Measurements from ENCODE around the gene LCORL. TPM values are rescaled to one million over a fixed set of nuclear protein-coding genes. Genes with fewer than 3 reads are reported as not detected.

LCORL gene
- total and polyA plus RNA-seq, 2 donors (not counting 3 experiments of a cell fraction or from before 2014, with no cell fraction given): 2.8 to 23.9 TPM

GRCh38 chr4:17889692-17890091, 131.9 kb downstream of the LCORL start:
- H3K9ac ChIP-seq (replicated peaks; ENCODE audit: extremely low read depth, insufficient read depth, low read length): no peak overlapping the region
- no peak for TF ChIP-seq MAX (IDR thresholded peaks at IDR 0.05; ENCODE audit: insufficient read depth, insufficient read length)
- TF ChIP-seq FOS (IDR thresholded peaks at IDR 0.05; ENCODE audit: borderline replicate concordance, insufficient read depth, low read length): no peak
- TF ChIP-seq JUN (IDR thresholded peaks at IDR 0.05; ENCODE audit: borderline replicate concordance, insufficient read depth, insufficient read length, low read depth): no peak
- no peak for TF ChIP-seq GATA2 (IDR thresholded peaks at IDR 0.05; ENCODE audit: insufficient read depth, insufficient read length, low read depth, low read length)
- no peak for TF ChIP-seq POLR2A (IDR thresholded peaks at IDR 0.05; ENCODE audit: low read depth, low read length)
- TF ChIP-seq MYC (IDR thresholded peaks at IDR 0.05; ENCODE audit: low read depth, low read length): no peak
- no peak for TF ChIP-seq EZH2 (IDR thresholded peaks at IDR 0.05; ENCODE audit: borderline replicate concordance, low read depth, low read length, severe bottlenecking)
- no peak for TF ChIP-seq CTCF (IDR thresholded peaks at IDR 0.05; ENCODE audit: extremely low read depth in 1 of 2, insufficient read depth in 1 of 2, low read depth in 1 of 2, low read length in 2 of 2)
- no peaks in the 10 kb centered on the region for H3K27me3 ChIP-seq (ENCODE audit: control insufficient read depth in 2 of 2, insufficient read depth in 2 of 2, low read length in 2 of 2)
- CTCF ChIA-PET: no interaction called here
- DNase-seq (ENCODE audit: low read depth, low spot score): no peak
- no peaks in the 10 kb centered on the region for H3K4me1 ChIP-seq (ENCODE audit: control insufficient read depth, extremely low read depth, insufficient read depth, low read length)
- H3K9me1 ChIP-seq (replicated peaks; ENCODE audit: control insufficient read depth, extremely low read depth, insufficient read depth, low read length): no peaks in the 10 kb centered on the region
- H3K27ac ChIP-seq (ENCODE audit: insufficient read depth, low read depth, low read length): no peak overlapping the region
- no peaks in the 10 kb centered on the region for H3K9me3 ChIP-seq (replicated peaks; ENCODE audit: control insufficient read depth, insufficient read depth, low read length)
- H3K79me2 ChIP-seq (ENCODE audit: control insufficient read depth, insufficient read depth, low read length): no peaks in the 10 kb centered on the region
- H2AFZ ChIP-seq (ENCODE audit: low read depth, low read length): no peak overlapping the region
- dilution Hi-C loops (cut with MboI; ENCODE audit: extremely low pct_ligation_motif_present, low sequenced_read_pairs) (no loop called here), intact Hi-C loops (cut with micrococcal nuclease) (no loop called here)
- H3K36me3 ChIP-seq (ENCODE audit: control insufficient read depth in 2 of 2, extremely low read depth in 1 of 2, insufficient read depth in 2 of 2, low read length in 2 of 2): no peaks in the 10 kb centered on the region
- BruUV-seq (replicated peaks): no TSS peak
- no peak overlapping the region for H3K4me2 ChIP-seq (ENCODE audit: insufficient read depth, low read length)
- no peak for FAIRE-seq
- H4K20me1 ChIP-seq (replicated peaks; ENCODE audit: control insufficient read depth, extremely low read depth, insufficient read depth, low read length): no peaks in the 10 kb centered on the region
- POLR2A ChIA-PET: no interaction called here
- no peak overlapping the region for H3K4me3 ChIP-seq (replicated peaks in 1 of 3; ENCODE audit: insufficient read depth in 1 of 3, low read depth in 1 of 3, low read length in 3 of 3)

Measured in endothelial cell of umbilical vein (primary cell).